SK-N-SH treated with all-trans-retinoic acid at 6 μM for 48 hours (cell line): ENCODE results near the gene SPECC1L.

Source experiments
- ATAC-seq: fragments of 200-7000 bp; cut with Tn5 transposase; 3 replicates; pipeline ENCODE4 v1.9.1; 2020; ENCODE audit warnings: mild to moderate bottlenecking, moderate library complexity
- ARNTL ChIP-seq: fragments of 450-650 bp; formaldehyde crosslinking; IDR thresholded peaks from 2 replicates; pipeline ENCODE4 v1.5.0; 2020; ENCODE audit warnings: low read depth, mild to moderate bottlenecking, moderate library complexity, borderline replicate concordance
- BACH2 ChIP-seq: fragments of 250-450 bp; sonication (Bioruptor Pico); IDR thresholded peaks from 2 replicates; pipeline ENCODE4 v1.9.0; 2021; ENCODE audit warnings: mild to moderate bottlenecking, borderline replicate concordance
- CSDC2 ChIP-seq: fragments of 250-450 bp; sonication (Bioruptor Pico); IDR thresholded peaks from 2 replicates; pipeline ENCODE4 v1.5.0; 2020; ENCODE audit warnings: mild to moderate bottlenecking, moderate library complexity
- ESRRG ChIP-seq: fragments of 250-450 bp; sonication (Bioruptor Pico); IDR thresholded peaks from 2 replicates; pipeline ENCODE4 v1.6.1; 2021; ENCODE audit warnings: mild to moderate bottlenecking
- GLIS3 ChIP-seq: fragments of 250-450 bp; sonication (Bioruptor Pico); IDR thresholded peaks from 2 replicates; pipeline ENCODE4 v1.5.0; 2020; ENCODE audit warnings: mild to moderate bottlenecking, moderate library complexity
- ISL1 ChIP-seq: fragments of 250-450 bp; sonication (Bioruptor Pico); IDR thresholded peaks from 2 replicates; pipeline ENCODE4 v2.1.2; 2022; ENCODE audit warnings: mild to moderate bottlenecking, moderate library complexity
- OSR1 ChIP-seq: fragments of 250-450 bp; sonication (Bioruptor Pico); IDR thresholded peaks from 2 replicates; pipeline ENCODE4 v1.8.0; 2022; ENCODE audit warnings: moderate library complexity, mild to moderate bottlenecking, inconsistent platforms
- PPARA ChIP-seq: fragments of 250-450 bp; sonication (Bioruptor Pico); IDR thresholded peaks from 2 replicates; pipeline ENCODE4 v1.5.0; 2020; ENCODE audit warnings: mild to moderate bottlenecking, borderline replicate concordance
- RARB ChIP-seq: fragments of 250-450 bp; sonication (Bioruptor Pico); IDR thresholded peaks from 2 replicates; pipeline ENCODE4 v1.8.0; 2021; ENCODE audit warnings: mild to moderate bottlenecking, moderate library complexity
- SNAI2 ChIP-seq: fragments of 250-450 bp; sonication (Bioruptor Pico); IDR thresholded peaks from 2 replicates; pipeline ENCODE4 v1.5.0; 2020; ENCODE audit warnings: mild to moderate bottlenecking, moderate library complexity
- TCF4 ChIP-seq: fragments of 250-450 bp; sonication (Bioruptor Pico); IDR thresholded peaks from 2 replicates; pipeline ENCODE4 v1.8.0; 2021; ENCODE audit warnings: mild to moderate bottlenecking, moderate library complexity, borderline replicate concordance
- TOX ChIP-seq: fragments of 250-450 bp; sonication (Bioruptor Pico); IDR thresholded peaks from 2 replicates; pipeline ENCODE4 v1.8.0; 2021; ENCODE audit warnings: mild to moderate bottlenecking, moderate library complexity, borderline replicate concordance
- ZC3H10 ChIP-seq: fragments of 250-450 bp; sonication (Bioruptor Pico); IDR thresholded peaks from 2 replicates; pipeline ENCODE4 v1.5.1; 2021; ENCODE audit warnings: mild to moderate bottlenecking, moderate library complexity
- ZFP3 ChIP-seq: fragments of 250-450 bp; sonication (Bioruptor Pico); IDR thresholded peaks from 2 replicates; pipeline ENCODE4 v1.5.0; 2020; ENCODE audit warnings: mild to moderate bottlenecking, moderate library complexity
- ZFP30 ChIP-seq: fragments of 450-650 bp; formaldehyde crosslinking; IDR thresholded peaks from 2 replicates; pipeline ENCODE4 v1.5.0; 2022; ENCODE audit warnings: mild to moderate bottlenecking, moderate library complexity
- ZNF565 ChIP-seq: fragments of 450-650 bp; formaldehyde crosslinking; conservative IDR thresholded peaks from 2 replicates; pipeline ENCODE4 v1.5.0; 2020; ENCODE audit warnings: low read depth, mild to moderate bottlenecking, moderate library complexity
- ZNF70 ChIP-seq: fragments of 450-650 bp; formaldehyde crosslinking; IDR thresholded peaks from 2 replicates; pipeline ENCODE4 v1.5.0; 2020; ENCODE audit warnings: mild to moderate bottlenecking, moderate library complexity
- ZNF8 ChIP-seq: fragments of 450-650 bp; formaldehyde crosslinking; IDR thresholded peaks from 2 replicates; pipeline ENCODE4 v1.5.0; 2020; ENCODE audit warnings: mild to moderate bottlenecking, moderate library complexity
- TF ChIP-seq, protein P1 (sequence below): fragments of 250-450 bp; sonication (Bioruptor Pico); IDR thresholded peaks from 2 replicates; pipeline ENCODE4 v1.5.1; 2021; ENCODE audit warnings: mild to moderate bottlenecking, moderate library complexity
- TF ChIP-seq, protein P2 (sequence below): fragments of 250-450 bp; sonication (Bioruptor Pico); IDR thresholded peaks from 2 replicates; pipeline ENCODE4 v1.8.0; 2020; ENCODE audit warnings: mild to moderate bottlenecking, moderate library complexity, borderline replicate concordance
- TF ChIP-seq, protein P3 (sequence below): fragments of 250-450 bp; sonication (Bioruptor Pico); IDR thresholded peaks from 2 replicates; pipeline ENCODE4 v1.5.1; 2020; ENCODE audit warnings: low read depth, mild to moderate bottlenecking, moderate library complexity
- TF ChIP-seq, protein P4 (sequence below): fragments of 250-450 bp; sonication (Bioruptor Pico); IDR thresholded peaks from 2 replicates; pipeline ENCODE4 v1.8.0; 2021; ENCODE audit warnings: low read depth, mild to moderate bottlenecking, moderate library complexity, borderline replicate concordance
- TF ChIP-seq, protein P5 (sequence below): fragments of 250-450 bp; sonication (Bioruptor Pico); IDR thresholded peaks from 2 replicates; pipeline ENCODE4 v1.5.0; 2020; ENCODE audit warnings: mild to moderate bottlenecking, moderate library complexity

The SPECC1L gene

DNA sequence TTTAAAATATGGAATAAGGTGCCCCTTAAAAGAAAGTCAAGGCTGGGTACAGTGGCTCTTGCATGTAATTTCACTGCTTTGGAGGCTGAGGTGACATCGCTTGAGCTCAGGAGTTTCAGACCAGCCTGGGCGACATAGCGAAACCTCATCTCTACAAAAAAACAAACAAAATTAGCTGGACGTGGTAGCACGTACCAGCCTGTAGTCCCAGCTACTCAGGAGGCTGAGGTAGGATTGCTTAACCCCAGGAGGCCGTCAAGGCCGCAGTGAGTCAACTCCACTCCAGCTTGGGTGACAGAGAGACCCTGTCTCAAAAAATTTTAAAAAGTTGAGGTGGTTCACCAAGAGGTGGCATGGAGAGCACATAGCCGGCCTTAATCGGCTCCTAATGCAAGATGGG lies 139.1 kb downstream of the SPECC1L start:
- TF ChIP-seq ISL1 (no peak), ZNF565 (CRISPR knock-in tag) (no peak), SNAI2 (no peak), TOX (CRISPR knock-in tag) (no peak), ZC3H10 (no peak), ZNF70 (no peak), BACH2 (CRISPR knock-in tag) (no peak), PPARA (CRISPR knock-in tag) (no peak), TCF4 (CRISPR knock-in tag) (no peak), ESRRG (CRISPR knock-in tag) (no peak), ZFP30 (CRISPR knock-in tag) (no peak), ZFP3 (CRISPR knock-in tag) (no peak), OSR1 (no peak), ZNF8 (CRISPR knock-in tag) (no peak)
- TF ChIP-seq, protein P1, sequence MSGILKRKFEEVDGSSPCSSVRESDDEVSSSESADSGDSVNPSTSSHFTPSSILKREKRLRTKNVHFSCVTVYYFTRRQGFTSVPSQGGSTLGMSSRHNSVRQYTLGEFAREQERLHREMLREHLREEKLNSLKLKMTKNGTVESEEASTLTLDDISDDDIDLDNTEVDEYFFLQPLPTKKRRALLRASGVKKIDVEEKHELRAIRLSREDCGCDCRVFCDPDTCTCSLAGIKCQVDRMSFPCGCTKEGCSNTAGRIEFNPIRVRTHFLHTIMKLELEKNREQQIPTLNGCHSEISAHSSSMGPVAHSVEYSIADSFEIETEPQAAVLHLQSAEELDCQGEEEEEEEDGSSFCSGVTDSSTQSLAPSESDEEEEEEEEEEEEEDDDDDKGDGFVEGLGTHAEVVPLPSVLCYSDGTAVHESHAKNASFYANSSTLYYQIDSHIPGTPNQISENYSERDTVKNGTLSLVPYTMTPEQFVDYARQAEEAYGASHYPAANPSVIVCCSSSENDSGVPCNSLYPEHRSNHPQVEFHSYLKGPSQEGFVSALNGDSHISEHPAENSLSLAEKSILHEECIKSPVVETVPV (CRISPR knock-in tag) = no peak
- TF ChIP-seq, protein P2, sequence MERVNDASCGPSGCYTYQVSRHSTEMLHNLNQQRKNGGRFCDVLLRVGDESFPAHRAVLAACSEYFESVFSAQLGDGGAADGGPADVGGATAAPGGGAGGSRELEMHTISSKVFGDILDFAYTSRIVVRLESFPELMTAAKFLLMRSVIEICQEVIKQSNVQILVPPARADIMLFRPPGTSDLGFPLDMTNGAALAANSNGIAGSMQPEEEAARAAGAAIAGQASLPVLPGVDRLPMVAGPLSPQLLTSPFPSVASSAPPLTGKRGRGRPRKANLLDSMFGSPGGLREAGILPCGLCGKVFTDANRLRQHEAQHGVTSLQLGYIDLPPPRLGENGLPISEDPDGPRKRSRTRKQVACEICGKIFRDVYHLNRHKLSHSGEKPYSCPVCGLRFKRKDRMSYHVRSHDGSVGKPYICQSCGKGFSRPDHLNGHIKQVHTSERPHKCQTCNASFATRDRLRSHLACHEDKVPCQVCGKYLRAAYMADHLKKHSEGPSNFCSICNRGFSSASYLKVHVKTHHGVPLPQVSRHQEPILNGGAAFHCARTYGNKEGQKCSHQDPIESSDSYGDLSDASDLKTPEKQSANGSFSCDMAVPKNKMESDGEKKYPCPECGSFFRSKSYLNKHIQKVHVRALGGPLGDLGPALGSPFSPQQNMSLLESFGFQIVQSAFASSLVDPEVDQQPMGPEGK = no peak
- ATAC-seq = no peak; the same call in 2 of the 3 replicates

DNA sequence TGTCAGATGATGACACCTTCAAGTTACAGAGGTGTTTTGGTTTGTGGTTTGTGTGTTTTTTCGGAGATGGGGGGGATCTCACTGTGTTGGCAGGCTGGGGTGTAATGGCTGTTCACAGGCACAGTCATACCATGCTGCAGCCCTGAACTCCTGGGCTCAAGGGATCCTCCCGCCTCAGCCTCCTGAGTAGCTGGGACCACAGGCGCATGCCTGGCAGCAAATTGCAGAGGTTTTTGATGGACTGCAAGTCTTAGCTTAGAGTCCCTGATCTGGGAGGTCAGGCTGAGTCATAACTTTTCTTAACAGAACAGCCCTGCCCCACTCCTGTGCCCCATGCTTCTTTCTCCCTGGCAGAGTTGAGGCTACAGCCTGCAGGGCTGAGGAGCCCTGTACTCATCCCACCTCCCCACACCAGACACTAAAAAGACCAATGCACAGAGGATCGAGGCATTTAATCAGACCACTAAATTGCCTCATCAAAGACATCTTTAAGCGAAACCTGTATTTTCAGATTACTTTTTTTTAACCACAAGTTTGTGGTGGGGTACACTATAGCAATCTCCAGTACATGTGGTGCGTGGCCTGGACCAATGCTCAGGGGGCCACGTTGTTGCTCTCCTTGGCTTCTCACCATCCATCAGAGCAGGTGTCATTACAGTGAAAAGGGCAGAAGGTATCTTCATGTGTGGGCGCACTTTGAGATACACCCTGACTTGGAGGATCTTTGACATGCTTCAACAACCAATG lies 139.7 kb downstream of the SPECC1L start:
- TF ChIP-seq, protein P3, sequence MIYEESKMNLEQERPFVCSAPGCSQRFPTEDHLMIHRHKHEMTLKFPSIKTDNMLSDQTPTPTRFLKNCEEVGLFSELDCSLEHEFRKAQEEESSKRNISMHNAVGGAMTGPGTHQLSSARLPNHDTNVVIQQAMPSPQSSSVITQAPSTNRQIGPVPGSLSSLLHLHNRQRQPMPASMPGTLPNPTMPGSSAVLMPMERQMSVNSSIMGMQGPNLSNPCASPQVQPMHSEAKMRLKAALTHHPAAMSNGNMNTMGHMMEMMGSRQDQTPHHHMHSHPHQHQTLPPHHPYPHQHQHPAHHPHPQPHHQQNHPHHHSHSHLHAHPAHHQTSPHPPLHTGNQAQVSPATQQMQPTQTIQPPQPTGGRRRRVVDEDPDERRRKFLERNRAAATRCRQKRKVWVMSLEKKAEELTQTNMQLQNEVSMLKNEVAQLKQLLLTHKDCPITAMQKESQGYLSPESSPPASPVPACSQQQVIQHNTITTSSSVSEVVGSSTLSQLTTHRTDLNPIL (CRISPR knock-in tag) = no peak
- TF ChIP-seq GLIS3 (CRISPR knock-in tag) (no peak), ZNF8 (CRISPR knock-in tag) (no peak), RARB (CRISPR knock-in tag) (no peak), CSDC2 (CRISPR knock-in tag) (no peak), ZFP3 (CRISPR knock-in tag) (no peak), ZFP30 (CRISPR knock-in tag) (no peak), ESRRG (CRISPR knock-in tag) (no peak), ARNTL (CRISPR knock-in tag) (no peak), ISL1 (no peak), ZC3H10 (no peak), TOX (CRISPR knock-in tag) (no peak)
- TF ChIP-seq, protein P4, sequence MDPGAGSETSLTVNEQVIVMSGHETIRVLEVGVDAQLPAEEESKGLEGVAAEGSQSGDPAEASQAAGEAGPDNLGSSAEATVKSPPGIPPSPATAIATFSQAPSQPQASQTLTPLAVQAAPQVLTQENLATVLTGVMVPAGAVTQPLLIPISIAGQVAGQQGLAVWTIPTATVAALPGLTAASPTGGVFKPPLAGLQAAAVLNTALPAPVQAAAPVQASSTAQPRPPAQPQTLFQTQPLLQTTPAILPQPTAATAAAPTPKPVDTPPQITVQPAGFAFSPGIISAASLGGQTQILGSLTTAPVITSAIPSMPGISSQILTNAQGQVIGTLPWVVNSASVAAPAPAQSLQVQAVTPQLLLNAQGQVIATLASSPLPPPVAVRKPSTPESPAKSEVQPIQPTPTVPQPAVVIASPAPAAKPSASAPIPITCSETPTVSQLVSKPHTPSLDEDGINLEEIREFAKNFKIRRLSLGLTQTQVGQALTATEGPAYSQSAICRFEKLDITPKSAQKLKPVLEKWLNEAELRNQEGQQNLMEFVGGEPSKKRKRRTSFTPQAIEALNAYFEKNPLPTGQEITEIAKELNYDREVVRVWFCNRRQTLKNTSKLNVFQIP (CRISPR knock-in tag) = no peak
- TF ChIP-seq, protein P5, sequence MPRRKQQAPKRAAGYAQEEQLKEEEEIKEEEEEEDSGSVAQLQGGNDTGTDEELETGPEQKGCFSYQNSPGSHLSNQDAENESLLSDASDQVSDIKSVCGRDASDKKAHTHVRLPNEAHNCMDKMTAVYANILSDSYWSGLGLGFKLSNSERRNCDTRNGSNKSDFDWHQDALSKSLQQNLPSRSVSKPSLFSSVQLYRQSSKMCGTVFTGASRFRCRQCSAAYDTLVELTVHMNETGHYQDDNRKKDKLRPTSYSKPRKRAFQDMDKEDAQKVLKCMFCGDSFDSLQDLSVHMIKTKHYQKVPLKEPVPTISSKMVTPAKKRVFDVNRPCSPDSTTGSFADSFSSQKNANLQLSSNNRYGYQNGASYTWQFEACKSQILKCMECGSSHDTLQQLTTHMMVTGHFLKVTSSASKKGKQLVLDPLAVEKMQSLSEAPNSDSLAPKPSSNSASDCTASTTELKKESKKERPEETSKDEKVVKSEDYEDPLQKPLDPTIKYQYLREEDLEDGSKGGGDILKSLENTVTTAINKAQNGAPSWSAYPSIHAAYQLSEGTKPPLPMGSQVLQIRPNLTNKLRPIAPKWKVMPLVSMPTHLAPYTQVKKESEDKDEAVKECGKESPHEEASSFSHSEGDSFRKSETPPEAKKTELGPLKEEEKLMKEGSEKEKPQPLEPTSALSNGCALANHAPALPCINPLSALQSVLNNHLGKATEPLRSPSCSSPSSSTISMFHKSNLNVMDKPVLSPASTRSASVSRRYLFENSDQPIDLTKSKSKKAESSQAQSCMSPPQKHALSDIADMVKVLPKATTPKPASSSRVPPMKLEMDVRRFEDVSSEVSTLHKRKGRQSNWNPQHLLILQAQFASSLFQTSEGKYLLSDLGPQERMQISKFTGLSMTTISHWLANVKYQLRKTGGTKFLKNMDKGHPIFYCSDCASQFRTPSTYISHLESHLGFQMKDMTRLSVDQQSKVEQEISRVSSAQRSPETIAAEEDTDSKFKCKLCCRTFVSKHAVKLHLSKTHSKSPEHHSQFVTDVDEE (CRISPR knock-in tag) = no peak
- TF ChIP-seq, protein P2 = no peak
- ATAC-seq = peak; percentile 57
